Raji (cell line): ENCODE data around the gene PREB.

Source experiments
- POLR2A ChIP-seq: IDR thresholded peaks from 2 replicates; pipeline ENCODE4 v1.6.1; 2011; ENCODE audit warnings: low read depth, low read length, control low read depth; ENCODE audit not compliant: insufficient read depth

The PREB gene

GRCh38 chr2:27121906-27122305 lies 12.5 kb downstream of the PREB start:
- TF ChIP-seq POLR2A: no peak

GRCh38 chr2:27118525-27119329 lies 15.7 kb downstream of the PREB start, which contains the start of gene CGREF1:
TSS of gene CGREF1 (minus strand) at chr2:27119128. CDS start at chr2:27104366, 14,762 bp downstream.
- no peak for TF ChIP-seq POLR2A

DNA sequence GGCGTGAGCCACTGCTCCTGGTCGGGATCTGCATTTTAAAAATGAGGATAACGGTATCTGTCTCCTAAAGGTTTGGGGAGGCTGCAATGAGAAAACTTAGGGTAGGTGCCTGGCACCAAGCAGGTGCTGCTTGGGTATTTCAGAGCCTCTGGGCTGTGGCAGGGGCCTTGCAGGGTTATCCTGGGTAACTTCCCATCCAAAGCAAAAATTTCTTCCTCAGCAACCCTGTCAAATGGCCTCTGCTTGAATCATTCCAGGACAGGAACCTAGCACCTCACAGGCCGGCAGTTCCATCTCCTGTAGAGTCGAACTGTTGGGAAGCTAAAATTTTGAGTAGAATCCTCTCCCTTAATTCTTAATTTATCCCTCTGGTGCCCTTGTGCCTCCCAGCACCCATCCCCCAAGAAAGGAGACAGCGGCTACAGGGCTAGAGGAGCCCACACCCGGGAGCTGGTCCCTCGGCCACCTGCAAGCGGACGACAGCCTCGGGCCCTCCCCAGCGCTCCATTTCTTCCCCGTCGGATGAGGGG lies 16.4 kb downstream of the PREB start:
- no peak for TF ChIP-seq POLR2A

DNA sequence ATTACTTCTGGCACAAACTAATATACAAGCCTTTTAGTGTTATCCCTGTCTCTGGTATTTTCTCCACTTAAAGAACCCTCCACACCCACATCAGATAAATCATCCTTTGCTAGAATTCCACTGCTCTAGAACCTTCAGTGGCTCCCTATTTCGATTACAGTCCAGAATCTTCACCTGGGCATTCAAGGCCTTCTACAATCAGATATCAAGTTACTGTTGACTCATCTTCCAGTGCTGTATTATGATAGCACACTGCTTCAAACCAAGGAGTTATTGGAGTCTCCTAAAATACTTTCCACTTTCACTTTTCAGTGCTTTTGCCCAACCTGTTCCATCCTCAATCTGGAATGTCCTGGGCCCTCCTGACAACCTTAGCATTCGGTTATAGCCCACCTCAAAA lies 18.9 kb downstream of the PREB start:
- TF ChIP-seq POLR2A: no peak

- no peak for TF ChIP-seq POLR2A
Measured at GRCh38 chr2:27109083-27109482, 25.4 kb downstream of the PREB start.

DNA sequence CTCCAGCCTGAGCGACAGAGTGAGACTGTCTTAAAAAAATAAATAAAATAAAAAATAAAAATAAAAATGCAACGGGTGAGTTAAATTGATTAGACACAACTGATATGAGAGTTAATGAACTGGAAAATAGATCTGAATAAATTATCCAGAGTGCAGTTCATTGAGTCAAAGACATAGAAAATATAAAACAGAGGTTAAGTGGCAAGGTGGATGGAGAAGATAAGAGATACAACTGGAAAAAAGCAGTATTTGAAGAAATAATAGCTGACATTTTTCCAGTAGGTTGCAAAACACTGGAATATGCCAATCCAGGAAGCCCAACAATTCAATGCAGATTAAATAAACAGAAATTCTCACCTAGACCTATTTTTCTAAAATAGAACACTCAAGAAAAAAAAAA lies 26.2 kb downstream of the PREB start:
- TF ChIP-seq POLR2A: no peak

DNA sequence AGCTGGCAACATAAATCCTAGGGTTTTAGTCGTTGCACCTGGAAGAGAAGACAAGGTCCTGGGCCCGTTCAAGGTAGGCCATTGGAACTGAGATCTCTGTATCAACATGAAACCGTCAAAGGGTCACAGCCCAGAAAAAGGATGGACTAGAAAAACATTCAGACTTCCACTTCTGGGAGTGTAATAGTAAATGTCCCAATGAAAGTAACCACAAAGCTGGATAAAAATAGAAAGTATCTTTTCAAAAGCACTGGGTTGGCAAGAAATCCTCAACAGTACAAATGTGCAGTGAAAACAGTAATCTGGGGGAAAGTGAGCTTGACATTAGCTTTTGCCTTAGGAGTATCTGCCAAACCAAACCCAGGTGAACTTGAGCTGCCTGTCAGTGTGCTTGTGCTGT lies 28.5 kb downstream of the PREB start:
- no peak for TF ChIP-seq POLR2A

- no peak for TF ChIP-seq POLR2A
Measured at GRCh38 chr2:27102329-27102728, 32.1 kb downstream of the PREB start.

GRCh38 chr2:27100036-27100435 lies 34.4 kb downstream of the PREB start:
- TF ChIP-seq POLR2A: no peak

- TF ChIP-seq POLR2A: no peak
Measured at GRCh38 chr2:27099334-27099955, 35.0 kb downstream of the PREB start.

DNA sequence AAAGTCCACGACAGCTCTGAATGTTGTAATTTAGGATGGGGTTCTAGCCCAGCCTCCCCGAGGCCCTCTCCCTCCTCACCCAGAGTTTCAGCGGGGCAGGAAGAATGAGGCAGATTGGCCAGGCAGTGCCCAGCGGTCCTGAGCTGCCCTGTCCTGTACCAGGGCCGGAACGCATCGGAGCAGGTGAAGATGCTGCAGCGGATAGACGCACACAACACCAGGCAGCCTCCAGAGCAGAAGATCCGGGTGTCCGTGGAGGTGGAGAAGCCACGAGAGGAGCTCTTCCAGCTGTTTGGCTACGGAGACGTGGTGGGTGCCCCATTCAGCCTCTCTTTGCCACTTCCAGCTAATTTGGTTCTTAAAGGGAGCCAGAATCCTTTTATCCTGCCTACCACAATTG lies 37.1 kb downstream of the PREB start:
- no peak for TF ChIP-seq POLR2A

DNA sequence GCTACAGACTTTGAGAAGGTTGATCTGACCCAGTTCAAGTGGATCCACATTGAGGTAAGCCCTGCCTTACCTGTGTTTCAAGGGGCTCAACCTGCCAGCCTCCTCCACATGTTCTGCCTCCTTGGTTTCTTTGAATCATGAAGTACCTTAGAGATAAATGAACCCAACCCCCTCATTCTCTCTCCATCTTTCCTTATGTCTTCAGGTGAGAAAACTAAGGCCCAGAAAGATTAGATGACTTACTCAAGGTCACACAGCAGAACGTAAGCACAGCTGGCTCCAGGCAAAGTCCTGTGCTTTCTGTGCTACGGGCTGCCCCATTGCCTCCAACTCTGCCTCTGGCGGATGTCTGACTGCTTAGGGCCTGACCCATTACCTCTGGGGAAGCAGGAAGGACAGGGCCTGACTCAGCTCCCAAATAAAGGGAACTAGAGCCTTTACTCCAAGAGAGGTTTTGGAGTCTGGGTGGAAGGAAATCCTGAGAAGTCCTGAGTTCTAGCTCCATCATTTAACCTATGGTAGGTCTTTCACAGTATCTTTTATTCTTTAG lies 37.6 kb downstream of the PREB start:
- TF ChIP-seq POLR2A: no peak

- TF ChIP-seq POLR2A: peak; percentile 56
Measured at GRCh38 chr2:27095745-27096651, 38.4 kb downstream of the PREB start.

GRCh38 chr2:27095427-27095744 lies 39.0 kb downstream of the PREB start:
- no peak for TF ChIP-seq POLR2A

GRCh38 chr2:27094353-27094984 lies 40.0 kb downstream of the PREB start:
- no peak for TF ChIP-seq POLR2A
